AG04450 (cell line): ENCODE measurements around the gene NTPCR. TPM values are rescaled to one million over a fixed set of nuclear protein-coding genes. Genes with fewer than 3 reads are reported as not detected.
"Not testable (repeated sequence)": the region's sequence is repeated elsewhere in the genome, so short reads cannot be mapped to it uniquely, and the experiment has no call there.

Source experiments
- CTCF ChIA-PET: fragments of 300-600, 350-600 bp; formaldehyde crosslinking; extraction: SDS; loops from one replicate; lab custom pipeline; 2022; ENCODE audit warnings: antibody characterized with exemption, inconsistent platforms; lab: Charles Lee
- POLR2A ChIA-PET: fragments of 350-600 bp; formaldehyde crosslinking; extraction: SDS; loops from one replicate; lab custom pipeline; 2021; ENCODE audit warnings: antibody characterized with exemption, inconsistent platforms; lab: Yijun Ruan, JAX
- DNase-seq: peaks from one replicate; pipeline ENCODE4 v3.0.0-alpha.2; 2011; ENCODE audit warnings: low read depth, low spot score
- H3K27ac ChIP-seq: one replicate; pipeline ENCODE4 v1.5.1; 2012; ENCODE audit warnings: low read depth, low read length, control low read depth
- H3K27me3 ChIP-seq: one replicate; pipeline ENCODE4 v1.6.0; 2012; ENCODE audit warnings: low read length; ENCODE audit not compliant: control insufficient read depth, insufficient read depth
- H3K4me3 ChIP-seq: 2 replicates; pipeline ENCODE4 v1.5.1; 2011; ENCODE audit warnings: mild to moderate bottlenecking, low read depth, low read length, control low read depth
- H3K9me3 ChIP-seq: 2 replicates; pipeline ENCODE4 v1.5.1; 2012; ENCODE audit warnings: low read length; ENCODE audit not compliant: control insufficient read depth, insufficient read depth
- polyA plus RNA-seq: library from polyadenylated mRNA; depleted of rRNA; stranded (reverse); fragments of >200 nt; gene quantifications from 2 replicates; pipeline ENCODE4 v1.2.3, GENCODE V29; 2011
- TF ChIP-seq, protein P1 (sequence below): IDR thresholded peaks from 2 replicates; pipeline ENCODE4 v1.5.1; 2011; ENCODE audit warnings: low read depth, low read length, control low read depth, inconsistent platforms

Gene NTPCR
- polyA plus RNA-seq, 1 experiment = 59.0 TPM

DNA sequence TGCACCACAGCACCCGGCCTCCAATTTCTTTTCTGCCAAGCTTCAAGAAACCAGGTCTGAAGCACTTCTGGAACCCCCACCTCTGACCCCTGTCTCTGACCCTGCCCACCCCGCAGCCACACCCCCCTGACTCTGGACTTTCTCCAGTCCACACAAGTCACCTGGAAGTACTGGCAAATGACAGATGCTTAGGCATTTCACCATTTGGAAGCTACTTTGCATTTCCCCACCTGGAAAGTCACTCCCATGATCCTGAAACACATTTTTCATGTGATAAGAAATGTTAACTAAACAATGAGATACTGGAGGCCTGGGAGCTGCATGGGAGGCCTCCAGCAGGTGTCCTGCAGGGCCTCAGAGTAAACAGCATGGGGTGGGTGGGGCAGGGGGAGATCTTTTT lies 45.7 kb downstream of the NTPCR start:
- H3K9me3 ChIP-seq = peaks cover 8% of the 10 kb centered on the region
- POLR2A ChIA-PET = no interaction called here
- no peak overlapping the region for H3K27ac ChIP-seq
- TF ChIP-seq, protein P1, sequence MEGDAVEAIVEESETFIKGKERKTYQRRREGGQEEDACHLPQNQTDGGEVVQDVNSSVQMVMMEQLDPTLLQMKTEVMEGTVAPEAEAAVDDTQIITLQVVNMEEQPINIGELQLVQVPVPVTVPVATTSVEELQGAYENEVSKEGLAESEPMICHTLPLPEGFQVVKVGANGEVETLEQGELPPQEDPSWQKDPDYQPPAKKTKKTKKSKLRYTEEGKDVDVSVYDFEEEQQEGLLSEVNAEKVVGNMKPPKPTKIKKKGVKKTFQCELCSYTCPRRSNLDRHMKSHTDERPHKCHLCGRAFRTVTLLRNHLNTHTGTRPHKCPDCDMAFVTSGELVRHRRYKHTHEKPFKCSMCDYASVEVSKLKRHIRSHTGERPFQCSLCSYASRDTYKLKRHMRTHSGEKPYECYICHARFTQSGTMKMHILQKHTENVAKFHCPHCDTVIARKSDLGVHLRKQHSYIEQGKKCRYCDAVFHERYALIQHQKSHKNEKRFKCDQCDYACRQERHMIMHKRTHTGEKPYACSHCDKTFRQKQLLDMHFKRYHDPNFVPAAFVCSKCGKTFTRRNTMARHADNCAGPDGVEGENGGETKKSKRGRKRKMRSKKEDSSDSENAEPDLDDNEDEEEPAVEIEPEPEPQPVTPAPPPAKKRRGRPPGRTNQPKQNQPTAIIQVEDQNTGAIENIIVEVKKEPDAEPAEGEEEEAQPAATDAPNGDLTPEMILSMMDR = no peak
- H3K4me3 ChIP-seq = no peak overlapping the region
- CTCF ChIA-PET = no interaction called here
- H3K27me3 ChIP-seq = no peaks in the 10 kb centered on the region
- DNase-seq = no peak

DNA sequence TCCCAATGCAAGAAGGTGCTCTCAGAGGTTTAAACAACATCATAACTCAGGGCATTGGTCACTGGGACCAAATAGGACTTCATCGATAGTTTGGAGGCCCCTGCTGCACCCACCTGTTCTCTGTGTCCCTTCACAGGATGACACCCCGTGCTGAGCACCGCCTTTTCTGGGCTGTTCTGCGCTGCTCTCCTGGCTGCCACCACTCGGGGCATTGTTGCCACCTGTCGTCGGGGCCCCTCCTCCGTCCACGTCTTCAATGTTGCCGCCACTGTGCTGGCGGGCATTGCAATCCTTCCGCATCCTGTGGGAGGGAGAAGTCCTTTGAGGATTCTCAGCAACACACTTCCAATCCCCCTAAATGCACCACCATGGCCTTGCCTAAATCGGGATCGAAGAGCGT lies 47.7 kb downstream of the NTPCR start:
- Histone ChIP-seq H3K4me3 (no peak overlapping the region), H3K27ac (no peak overlapping the region), H3K27me3 (no peaks in the 10 kb centered on the region), H3K9me3 (peaks cover 8% of the 10 kb centered on the region)
- DNase-seq = no peak
- TF ChIP-seq, protein P1 = no peak
- ChIA-PET CTCF (no interaction called here), POLR2A (no interaction called here)

DNA sequence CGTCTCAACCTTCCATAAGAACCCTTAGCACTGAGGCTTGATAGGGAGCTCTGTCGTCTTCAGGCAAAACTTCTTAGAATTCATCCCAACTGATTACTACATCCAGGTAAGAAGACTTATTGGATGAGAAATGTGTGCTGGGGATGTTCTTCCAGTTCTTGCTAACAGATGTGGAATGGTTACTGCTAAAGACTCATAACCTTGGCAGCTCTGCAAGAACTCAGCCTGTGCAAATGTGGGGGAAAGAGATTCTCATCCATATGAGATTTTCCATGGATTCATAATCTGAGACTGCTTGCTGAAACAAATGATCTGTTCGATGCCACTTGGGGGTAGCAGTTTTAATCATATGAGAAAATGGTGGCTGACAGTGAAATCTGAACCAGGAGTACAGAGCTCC lies 48.2 kb downstream of the NTPCR start:
- DNase-seq = no peak
- H3K27ac ChIP-seq = no peak overlapping the region
- peaks cover 5% of the 10 kb centered on the region for H3K9me3 ChIP-seq
- ChIA-PET POLR2A (no interaction called here), CTCF (no interaction called here)
- TF ChIP-seq, protein P1 = no peak
- no peaks in the 10 kb centered on the region for H3K27me3 ChIP-seq
- no peak overlapping the region for H3K4me3 ChIP-seq

DNA sequence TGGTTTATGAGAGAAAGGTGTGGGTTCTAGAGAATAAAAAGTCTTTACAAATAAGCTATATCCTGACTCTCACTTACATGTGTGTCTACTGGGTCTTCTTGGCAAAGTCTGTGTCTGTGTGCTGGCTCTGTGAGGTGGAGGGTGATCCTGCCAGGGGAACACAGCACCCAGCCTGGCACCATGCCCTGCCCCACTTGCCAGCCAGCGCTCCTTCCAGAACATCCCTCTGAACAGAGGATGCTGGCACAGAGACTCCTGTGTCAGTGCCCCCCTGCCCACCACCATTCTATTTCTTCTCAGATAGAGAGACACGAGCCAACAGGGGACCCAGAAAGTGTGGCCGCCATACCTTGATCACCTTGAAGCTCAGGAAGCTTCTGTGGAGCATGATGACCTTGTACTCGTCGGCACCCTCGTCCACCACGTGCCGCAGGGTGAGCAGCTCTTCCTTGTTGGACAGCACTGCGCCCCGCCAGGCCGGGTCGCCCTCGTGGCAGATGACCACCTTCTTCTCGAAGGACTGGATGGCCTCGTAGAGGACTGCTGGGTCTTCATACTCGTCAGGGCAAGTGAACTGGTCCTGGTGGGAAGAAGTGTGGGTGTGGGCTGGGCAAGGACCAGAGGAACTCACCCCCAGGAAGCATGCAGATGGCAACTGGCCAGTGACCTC lies 49.7 kb downstream of the NTPCR start:
- TF ChIP-seq, protein P1 = no peak
- no peak overlapping the region for H3K4me3 ChIP-seq
- H3K27ac ChIP-seq = no peak overlapping the region
- ChIA-PET POLR2A (no interaction called here), CTCF (interaction anchor here (0.6 kb wide), 1 partner anchor 8 kb away, joined by 4 read pairs; no protein-coding TSS in a partner anchor)
- no peaks in the 10 kb centered on the region for H3K27me3 ChIP-seq
- no peak for DNase-seq
- H3K9me3 ChIP-seq = no peaks in the 10 kb centered on the region

DNA sequence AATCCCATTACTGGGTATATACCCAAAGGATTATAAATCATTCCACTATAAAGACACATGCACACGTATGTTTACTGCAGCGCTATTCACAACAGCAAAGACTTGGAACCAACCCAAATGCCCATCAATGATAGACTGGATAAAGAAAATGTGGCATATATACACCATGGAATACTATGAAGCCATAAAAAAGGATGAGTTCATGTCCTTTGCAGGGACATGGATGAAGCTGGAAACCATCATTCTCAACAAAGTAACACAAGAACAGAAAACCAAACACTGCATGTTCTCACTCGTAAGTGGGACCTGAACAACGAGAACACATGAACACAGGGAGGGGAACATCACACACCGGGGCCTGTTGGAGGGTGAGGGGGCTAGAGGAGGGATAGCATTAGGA lies 53.2 kb downstream of the NTPCR start:
- POLR2A ChIA-PET, H3K9me3 ChIP-seq, H3K4me3 ChIP-seq, DNase-seq, H3K27ac ChIP-seq, H3K27me3 ChIP-seq, CTCF ChIA-PET: not testable (repeated sequence)
